Type B pancreatic cell (in vitro differentiated cells): Measurements from ENCODE around the gene PDX1. TPM values are rescaled to one million over a fixed set of nuclear protein-coding genes. Genes with fewer than 3 reads are reported as not detected.

Experiments used
- DNase-seq: peaks from one replicate; pipeline ENCODE4 v3.0.0; 2021; ENCODE audit warnings: mixed read lengths; ENCODE audit not compliant: unreplicated experiment; ENCODE audit errors: extremely low spot score
- H3K27ac Mint-ChIP-seq: 2 replicates; pipeline ENCODE4 v1.8.0; 2021; ENCODE audit warnings: mild to moderate bottlenecking, mixed read lengths
- H3K27me3 Mint-ChIP-seq: 2 replicates; pipeline ENCODE4 v1.8.0; 2021; ENCODE audit warnings: mixed read lengths
- H3K36me3 Mint-ChIP-seq: 2 replicates; pipeline ENCODE4 v1.8.0; 2021; ENCODE audit warnings: mixed read lengths
- H3K4me1 Mint-ChIP-seq: one replicate; pipeline ENCODE4 v1.8.0; 2021; ENCODE audit warnings: mixed read lengths; ENCODE audit not compliant: unreplicated experiment
- H3K4me3 Mint-ChIP-seq: 2 replicates; pipeline ENCODE4 v1.8.0; 2021; ENCODE audit warnings: mild to moderate bottlenecking, mixed read lengths
- H3K9me3 Mint-ChIP-seq: 2 replicates; pipeline ENCODE4 v1.8.0; 2021; ENCODE audit warnings: mixed read lengths
- CTCF ChIP-seq: fragments of 200-600 bp; sonication (generic); conservative IDR thresholded peaks from 2 replicates; pipeline ENCODE4 v1.5.0; 2021; ENCODE audit warnings: antibody characterized with exemption, mild to moderate bottlenecking
- total RNA-seq: library from RNA; stranded (reverse); gene quantifications from 2 replicates; pipeline ENCODE4 v1.2.1, GENCODE V29; 2021; ENCODE audit warnings: low replicate concordance

Gene PDX1
- total RNA-seq, 1 donor from 2014 or later: 7.1 TPM

GRCh38 chr13:27923794-27924528, 4.2 kb downstream of the PDX1 start:
- H3K9me3 Mint-ChIP-seq: no peaks in the 10 kb centered on the region

GRCh38 chr13:27924529-27925141, 4.8 kb downstream of the PDX1 start:
- peaks cover 3% of the 10 kb centered on the region for H3K36me3 Mint-ChIP-seq
- H3K9me3 Mint-ChIP-seq: no peaks in the 10 kb centered on the region
- H3K27me3 Mint-ChIP-seq: peaks cover 90% of the 10 kb centered on the region
- H3K4me1 Mint-ChIP-seq: peaks cover 4% of the 10 kb centered on the region
- no peak for TF ChIP-seq CTCF
- H3K27ac Mint-ChIP-seq: no peak overlapping the region
- H3K4me3 Mint-ChIP-seq: no peak overlapping the region
- no peak for DNase-seq

More at GRCh38 chr13:27923794-27924528, 4.2 kb downstream of the PDX1 start:
- DNase-seq: no peak
- H3K36me3 Mint-ChIP-seq: no peaks in the 10 kb centered on the region
- H3K4me1 Mint-ChIP-seq: peaks cover 4% of the 10 kb centered on the region
- no peak for TF ChIP-seq CTCF
- peaks cover 90% of the 10 kb centered on the region for H3K27me3 Mint-ChIP-seq
- peak overlapping the region; percentile 84 for H3K4me3 Mint-ChIP-seq
- peak overlapping the region; percentile 26 for H3K27ac Mint-ChIP-seq

GRCh38 chr13:27925220-27925991, 5.6 kb downstream of the PDX1 start:
- Mint-ChIP-seq H3K4me1 (peaks cover 4% of the 10 kb centered on the region), H3K4me3 (peak overlapping the region; percentile 34), H3K27ac (no peak overlapping the region), H3K9me3 (no peaks in the 10 kb centered on the region), H3K27me3 (peaks cover 94% of the 10 kb centered on the region), H3K36me3 (peaks cover 3% of the 10 kb centered on the region)
- DNase-seq: no peak
- no peak for TF ChIP-seq CTCF

GRCh38 chr13:27926644-27927434, 7.0 kb downstream of the PDX1 start:
- DNase-seq: no peak
- TF ChIP-seq CTCF: no peak

More at GRCh38 chr13:27926644-27927434, 7.0 kb downstream of the PDX1 start:
- Mint-ChIP-seq H3K27ac (no peak overlapping the region), H3K27me3 (peaks cover 98% of the 10 kb centered on the region), H3K9me3 (no peaks in the 10 kb centered on the region), H3K36me3 (peaks cover 3% of the 10 kb centered on the region), H3K4me1 (no peaks in the 10 kb centered on the region), H3K4me3 (peak overlapping the region; percentile 34)
